Left ventricle myocardium inferior (tissue), 1 donor: ENCODE results near the gene ATL2. TPM values are rescaled to one million over a fixed set of nuclear protein-coding genes. Genes with fewer than 3 reads are reported as not detected.

ENCODE experiments used
- DNase-seq: peaks from one replicate; pipeline ENCODE4 v3.0.0-alpha.2; 2020
- H3K27ac ChIP-seq: fragments of 200-600 bp; replicated peaks from 2 replicates; pipeline ENCODE4 v1.8.0; 2021
- H3K27me3 ChIP-seq: fragments of 200-600 bp; 2 replicates; pipeline ENCODE4 v1.8.0; 2021; ENCODE audit warnings: low read depth
- H3K36me3 ChIP-seq: fragments of 200-600 bp; 2 replicates; pipeline ENCODE4 v1.8.0; 2021
- H3K4me1 ChIP-seq: fragments of 200-600 bp; 2 replicates; pipeline ENCODE4 v1.8.0; 2021
- H3K4me3 ChIP-seq: fragments of 200-600 bp; 2 replicates; pipeline ENCODE4 v1.8.0; 2021; ENCODE audit warnings: mild to moderate bottlenecking, moderate library complexity
- H3K9me3 ChIP-seq: fragments of 200-600 bp; replicated peaks from 2 replicates; pipeline ENCODE4 v1.8.0; 2021
- CTCF ChIP-seq: fragments of 200-600 bp; IDR thresholded peaks from 2 replicates; pipeline ENCODE4 v1.8.0; 2021; ENCODE audit warnings: antibody characterized with exemption, mild to moderate bottlenecking, borderline replicate concordance
- intact Hi-C: fragments of 100-400 bp; cut with micrococcal nuclease; formaldehyde crosslinking; loops from one replicate; pipeline ENCODE4 v1.11.0; 2022
- total RNA-seq: library from RNA; stranded (reverse); fragmentation: NEBNext Ultra II Directional; extraction: Animal tissue kit (Norgen Biotek cat#: 25700); gene quantifications from one replicate; pipeline ENCODE4 v1.2.1, GENCODE V29; 2021
- donor health status: DM: no; HTN: yes; CAD: no; lungs with severe emphysema.

ATL2 gene
- total RNA-seq, 1 donor from 2014 or later, result 28.4 TPM

DNA sequence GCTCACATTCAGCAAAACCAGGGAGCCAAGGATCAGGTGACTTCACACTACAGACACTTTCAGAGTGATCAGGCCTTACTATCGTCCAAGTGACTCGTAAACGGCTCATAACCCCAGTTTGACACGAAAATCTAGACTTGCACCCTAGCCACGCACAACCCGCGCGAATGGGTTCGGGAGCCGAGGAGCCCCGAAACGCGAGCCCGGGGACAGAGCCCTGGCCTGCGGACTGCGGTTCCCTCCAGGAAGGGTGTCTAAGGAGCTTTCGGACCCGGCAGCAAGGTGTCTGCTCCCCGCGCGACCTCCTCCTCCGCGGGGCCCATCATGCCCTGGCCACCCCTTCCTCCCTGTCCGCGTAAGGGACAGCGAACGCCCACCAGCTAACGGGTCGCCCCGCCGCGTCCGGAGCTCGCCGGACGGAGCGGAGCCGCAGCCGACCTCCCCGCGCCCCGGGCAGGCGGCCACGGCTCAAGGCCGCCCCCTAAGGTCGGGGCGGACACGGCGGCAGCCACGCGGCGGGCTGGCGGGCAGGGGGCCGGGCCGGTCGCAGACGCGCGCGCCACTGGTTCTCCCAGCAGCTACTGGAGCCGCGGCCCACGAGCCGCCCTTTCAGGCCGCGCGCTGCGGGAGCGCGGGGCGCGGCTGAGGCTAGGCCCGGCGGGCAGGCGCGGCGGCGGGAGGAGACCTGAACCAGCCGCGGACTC, 575 bp downstream of the ATL2 start:
- DNase-seq, result peak; percentile 68
- Histone ChIP-seq H3K27me3 (no peaks in the 10 kb centered on the region), H3K4me1 (peaks cover 56% of the 10 kb centered on the region), H3K9me3 (no peaks in the 10 kb centered on the region), H3K36me3 (no peaks in the 10 kb centered on the region), H3K4me3 (peak overlapping the region; percentile 95), H3K27ac (peak overlapping the region; percentile 100)
- peak; percentile 68 for TF ChIP-seq CTCF
- intact Hi-C loops, result no loop called here

- H3K4me3 ChIP-seq, result peak overlapping the region; percentile 95
- H3K27me3 ChIP-seq, result no peaks in the 10 kb centered on the region
- H3K4me1 ChIP-seq, result peaks cover 59% of the 10 kb centered on the region
- no peaks in the 10 kb centered on the region for H3K36me3 ChIP-seq
- intact Hi-C loops, result loop anchor here (2.0 kb wide), 1 partner anchor 51 kb away; no protein-coding TSS in a partner anchor
- no peaks in the 10 kb centered on the region for H3K9me3 ChIP-seq
- H3K27ac ChIP-seq, result peak overlapping the region; percentile 100
- no peak for DNase-seq
- no peak for TF ChIP-seq CTCF
These were observed 1.3 kb downstream of the ATL2 start for GRCh38 chr2:38375696-38376345.

DNA sequence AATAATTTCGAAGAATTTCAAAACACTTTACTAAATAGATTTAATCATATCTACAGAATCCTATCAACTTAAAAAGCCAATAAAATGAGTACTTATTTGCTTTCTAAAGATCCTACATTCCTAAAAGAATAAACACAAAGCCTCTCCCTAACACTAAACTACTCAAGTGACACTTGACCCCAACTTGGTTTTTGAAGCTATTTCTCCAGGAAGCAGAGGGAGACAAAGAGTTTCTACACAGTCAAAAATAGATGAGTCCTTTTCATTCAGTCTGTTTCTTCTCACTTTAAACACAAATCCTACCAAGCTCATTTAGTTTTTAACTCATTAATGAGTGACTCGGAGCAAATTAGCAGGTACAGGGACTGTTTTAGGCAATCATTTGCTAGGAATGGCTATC, 2.1 kb downstream of the ATL2 start:
- intact Hi-C loops, result loop anchor here (2.0 kb wide), 1 partner anchor 50 kb away; no protein-coding TSS in a partner anchor

DNA sequence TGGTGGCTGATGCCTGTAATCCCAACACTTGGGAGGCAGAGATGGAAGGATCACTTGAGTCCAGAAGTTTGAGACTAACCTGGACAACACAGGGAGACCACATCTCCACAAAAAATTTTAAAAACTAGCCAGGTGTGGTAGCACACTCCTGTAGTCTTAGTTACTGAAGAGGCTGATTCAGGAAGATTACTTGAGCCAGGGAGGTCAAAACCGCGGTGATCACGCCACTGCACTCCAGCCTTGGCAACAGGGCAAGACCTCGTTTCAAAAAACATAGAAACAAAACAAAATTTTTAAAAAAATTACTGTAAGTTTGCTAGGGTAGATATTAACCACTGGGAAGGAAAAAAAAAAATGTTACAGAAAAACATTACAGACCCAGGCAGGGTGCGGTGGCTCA, 5.8 kb downstream of the ATL2 start:
- TF ChIP-seq CTCF, result no peak
- DNase-seq, result no peak
- Histone ChIP-seq H3K4me1 (peaks cover 58% of the 10 kb centered on the region), H3K9me3 (no peaks in the 10 kb centered on the region), H3K27ac (no peak overlapping the region), H3K27me3 (no peaks in the 10 kb centered on the region), H3K36me3 (no peaks in the 10 kb centered on the region), H3K4me3 (no peak overlapping the region)
- intact Hi-C loops, result no loop called here

More for the DNA sequence above, 2.1 kb downstream of the ATL2 start:
- no peak for DNase-seq
- H3K9me3 ChIP-seq, result no peaks in the 10 kb centered on the region
- H3K36me3 ChIP-seq, result no peaks in the 10 kb centered on the region
- H3K4me3 ChIP-seq, result peak overlapping the region; percentile 95
- no peak for TF ChIP-seq CTCF
- H3K27ac ChIP-seq, result no peak overlapping the region
- no peaks in the 10 kb centered on the region for H3K27me3 ChIP-seq
- peaks cover 59% of the 10 kb centered on the region for H3K4me1 ChIP-seq

DNA sequence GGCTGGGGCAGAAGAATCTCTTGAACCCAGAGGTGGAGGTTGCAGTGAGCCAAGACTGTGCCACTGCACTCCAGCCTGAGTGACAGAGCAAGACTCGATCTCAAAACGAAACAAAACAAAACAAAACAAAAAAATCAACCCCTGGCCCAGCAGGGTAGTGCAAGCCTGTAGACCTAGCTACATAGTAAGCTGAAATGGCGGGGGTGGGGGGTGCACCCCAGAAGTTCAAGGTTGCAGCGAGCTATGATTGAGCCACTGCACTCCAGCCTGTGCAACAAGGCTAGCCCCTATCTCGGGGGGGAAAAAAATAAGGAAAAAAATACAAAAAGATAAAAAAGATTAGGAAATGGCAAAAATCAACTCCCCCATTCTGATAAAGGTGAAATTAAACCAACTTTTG, 6.4 kb downstream of the ATL2 start:
- no peaks in the 10 kb centered on the region for H3K9me3 ChIP-seq
- TF ChIP-seq CTCF, result no peak
- no peak overlapping the region for H3K4me3 ChIP-seq
- no peak overlapping the region for H3K27ac ChIP-seq
- intact Hi-C loops, result no loop called here
- peaks cover 58% of the 10 kb centered on the region for H3K4me1 ChIP-seq
- H3K36me3 ChIP-seq, result no peaks in the 10 kb centered on the region
- no peaks in the 10 kb centered on the region for H3K27me3 ChIP-seq
- no peak for DNase-seq
